ENCODE measurements around the gene HS6ST1.

HS6ST1 gene

GRCh38 chr2:128303095-128303791, 15.4 kb downstream of the HS6ST1 start:
- no peak for DNase-seq (ENCODE audit: extremely low spot score)
- TF ChIP-seq CTCF (IDR thresholded peaks at IDR 0.05; ENCODE audit: control extremely low read depth, extremely low read depth, low read depth, missing control alignments), result no peak
- CTCF ChIA-PET, result interaction anchor here (1.0 kb wide), 1 partner anchor 26 kb away, joined by 3 read pairs; no protein-coding TSS in a partner anchor
- POLR2A ChIA-PET, result no interaction called here

- no peak for TF ChIP-seq CTCF (IDR thresholded peaks at IDR 0.05; ENCODE audit: control extremely low read depth, extremely low read depth, low read depth, missing control alignments)
- DNase-seq (ENCODE audit: extremely low spot score), result no peak
- POLR2A ChIA-PET, result no interaction called here
- CTCF ChIA-PET, result interaction anchor here (1.6 kb wide), 1 partner anchor 239 kb away, joined by 7 read pairs; no protein-coding TSS in a partner anchor
Observed at GRCh38 chr2:128302744-128303067, 16.0 kb downstream of the HS6ST1 start.

GRCh38 chr2:128302011-128302743, 16.5 kb downstream of the HS6ST1 start:
- ChIA-PET POLR2A (no interaction called here), CTCF (interaction anchor here (1.6 to 2.9 kb wide), 2 partner anchors 9 to 238 kb away, joined by 7 to 9 read pairs; no protein-coding TSS in a partner anchor)
- no peak for TF ChIP-seq CTCF (IDR thresholded peaks at IDR 0.05; ENCODE audit: control extremely low read depth, extremely low read depth, low read depth, missing control alignments)
- no peak for DNase-seq (ENCODE audit: extremely low spot score)

- ChIA-PET POLR2A (no interaction called here), CTCF (interaction anchor here (0.7 to 2.9 kb wide), 3 partner anchors 9 to 238 kb away, joined by 3 to 9 read pairs (median 7); no protein-coding TSS in a partner anchor)
- no peak for DNase-seq (ENCODE audit: extremely low spot score)
- TF ChIP-seq CTCF (IDR thresholded peaks at IDR 0.05; ENCODE audit: control extremely low read depth, extremely low read depth, low read depth, missing control alignments), result no peak
Observed at GRCh38 chr2:128301501-128301966, 17.1 kb downstream of the HS6ST1 start.

GRCh38 chr2:128301021-128301420, 17.6 kb downstream of the HS6ST1 start:
- DNase-seq (ENCODE audit: extremely low spot score), result no peak
- ChIA-PET CTCF (interaction anchor here (0.7 to 2.9 kb wide), 3 partner anchors 9 to 237 kb away, joined by 3 to 9 read pairs (median 7); no protein-coding TSS in a partner anchor), POLR2A (no interaction called here)
- TF ChIP-seq CTCF (IDR thresholded peaks at IDR 0.05; ENCODE audit: control extremely low read depth, extremely low read depth, low read depth, missing control alignments), result no peak

- CTCF ChIA-PET, result interaction anchor here (0.7 to 2.9 kb wide), 2 partner anchors 8 to 10 kb away, joined by 3 to 9 read pairs; no protein-coding TSS in a partner anchor
- TF ChIP-seq CTCF (IDR thresholded peaks at IDR 0.05; ENCODE audit: control extremely low read depth, extremely low read depth, low read depth, missing control alignments), result no peak
Observed at GRCh38 chr2:128300151-128301020, 18.3 kb downstream of the HS6ST1 start.

More at GRCh38 chr2:128300151-128301020, 18.3 kb downstream of the HS6ST1 start:
- no peak for DNase-seq (ENCODE audit: extremely low spot score)
- POLR2A ChIA-PET, result no interaction called here
